DMS79 treated with DMSO at 0.1 percent for 48 hours (cell line): ENCODE measurements around the gene IFT122.

Experiments used
- DNase-seq: peaks from one replicate; lab custom pipeline; 2025; lab: John Stamatoyannopoulos, UW

The IFT122 gene

DNA sequence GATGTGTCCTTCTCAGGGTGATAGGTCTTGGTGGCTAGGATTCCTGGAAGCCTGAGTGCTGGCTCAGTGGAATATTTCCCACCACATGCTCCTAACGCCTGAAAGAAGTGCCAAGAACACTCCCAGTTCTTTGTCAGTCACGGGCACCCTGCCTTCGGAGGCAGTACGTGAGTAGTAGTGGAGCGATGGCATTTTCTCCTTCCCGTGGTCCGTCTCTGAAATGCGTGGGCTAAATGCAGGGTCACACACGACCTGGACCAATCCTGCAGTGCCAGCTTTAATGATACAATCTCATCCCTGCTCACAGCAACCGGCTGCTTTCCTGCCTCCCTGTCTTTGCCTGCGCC lies 117.5 kb downstream of the IFT122 start:
- DNase-seq = no peak

DNA sequence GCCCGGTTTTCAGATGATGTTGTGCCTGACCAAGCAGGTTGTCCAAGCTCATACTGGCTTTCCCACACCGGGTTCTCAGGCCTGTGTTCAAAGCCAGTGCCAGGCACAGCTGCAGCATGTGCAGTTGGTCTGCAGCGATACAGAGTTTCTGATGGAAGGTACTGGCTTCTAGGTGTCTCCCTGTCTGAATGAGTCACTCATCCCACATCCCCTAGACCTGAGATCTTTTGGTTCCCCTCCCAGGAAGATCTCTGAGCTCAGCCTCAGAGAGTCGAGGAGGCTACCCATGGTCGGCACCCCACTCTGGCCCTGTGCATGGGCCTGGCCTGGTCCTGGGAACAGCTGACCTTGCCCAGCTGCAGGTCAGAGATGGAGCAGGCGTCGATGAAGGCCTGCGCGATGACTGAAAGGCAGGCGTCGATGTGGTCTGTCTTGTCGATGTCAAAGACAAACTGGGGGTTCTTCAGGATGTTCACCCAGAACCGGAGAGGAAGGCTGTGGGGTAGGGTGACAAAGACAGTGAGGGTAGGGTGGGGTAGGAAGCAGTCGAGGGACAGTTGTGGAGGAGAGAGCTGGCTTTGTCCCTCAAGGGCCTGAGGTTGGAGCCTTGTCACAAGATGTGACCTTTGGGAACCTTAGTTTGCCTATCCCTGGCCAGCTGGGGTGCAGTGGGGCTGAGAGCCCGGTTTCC lies 118.2 kb downstream of the IFT122 start:
- DNase-seq = no peak

GRCh38 chr3:129558772-129559564 lies 118.9 kb downstream of the IFT122 start:
- DNase-seq = no peak

GRCh38 chr3:129559565-129560079 lies 119.6 kb downstream of the IFT122 start:
- no peak for DNase-seq

- no peak for DNase-seq
Observed at GRCh38 chr3:129560269-129560787, 120.3 kb downstream of the IFT122 start.

GRCh38 chr3:129560911-129561594 lies 121.0 kb downstream of the IFT122 start:
- no peak for DNase-seq

DNA sequence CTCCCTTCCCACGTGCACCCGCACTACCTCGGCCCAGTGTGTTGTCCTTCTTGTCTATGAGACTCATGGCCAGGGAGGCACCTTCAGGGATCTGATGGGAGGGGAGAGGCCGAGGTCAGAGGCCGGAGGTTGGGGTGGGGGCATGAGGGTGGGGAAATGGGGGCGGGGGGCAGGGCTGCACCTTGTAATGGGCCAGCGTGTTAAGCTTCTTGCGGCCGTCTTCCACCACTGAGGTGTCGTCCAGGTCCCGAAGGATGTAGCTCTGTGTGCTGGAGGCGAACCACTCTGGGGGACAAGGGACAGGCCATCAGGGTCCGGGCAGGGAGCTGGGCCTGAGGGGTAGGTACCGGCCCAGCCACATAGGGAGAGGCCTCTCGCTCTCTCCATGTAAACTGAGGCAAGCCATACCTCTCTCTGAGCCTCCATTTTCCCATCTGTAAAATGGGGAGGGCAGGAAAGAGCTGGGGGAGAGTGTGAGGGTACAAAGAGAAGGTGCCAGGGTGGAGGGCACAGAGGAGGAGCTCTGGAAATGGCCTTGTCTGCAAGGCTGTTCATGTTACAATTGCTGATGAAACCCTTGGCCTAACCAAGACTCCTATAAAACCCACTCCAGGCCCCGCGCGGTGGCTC lies 121.7 kb downstream of the IFT122 start:
- no peak for DNase-seq

GRCh38 chr3:129562803-129563202 lies 122.8 kb downstream of the IFT122 start:
- DNase-seq = no peak

DNA sequence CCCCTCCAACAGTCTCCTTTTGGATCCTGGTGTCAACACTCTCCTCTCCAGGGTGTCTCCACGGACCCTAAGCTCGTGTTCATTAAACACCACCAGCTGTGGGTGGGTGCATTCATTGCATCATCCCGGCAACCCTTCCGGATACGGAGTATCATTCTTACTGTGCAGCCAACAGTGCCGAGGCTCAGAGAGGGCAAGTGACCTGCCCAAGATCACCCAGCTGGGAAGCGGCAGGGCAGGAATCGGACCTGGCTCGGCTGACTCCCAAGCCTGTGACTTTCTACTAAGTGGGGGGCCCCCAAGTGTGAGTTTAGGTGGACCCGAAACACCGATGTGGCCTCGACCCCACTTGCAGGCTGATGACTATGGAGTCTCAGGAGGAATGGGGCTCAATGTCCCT lies 123.3 kb downstream of the IFT122 start:
- no peak for DNase-seq

GRCh38 chr3:129563850-129564535 lies 124.0 kb downstream of the IFT122 start:
- no peak for DNase-seq

- DNase-seq = no peak
Observed at GRCh38 chr3:129564981-129565644, 125.1 kb downstream of the IFT122 start.

- DNase-seq = no peak
Observed at GRCh38 chr3:129565902-129566301, 125.9 kb downstream of the IFT122 start.

- no peak for DNase-seq
Observed at GRCh38 chr3:129567176-129567705, 127.2 kb downstream of the IFT122 start.

GRCh38 chr3:129567939-129568338 lies 127.9 kb downstream of the IFT122 start:
- no peak for DNase-seq

GRCh38 chr3:129569856-129570255 lies 129.8 kb downstream of the IFT122 start:
- no peak for DNase-seq
